Measurements from ENCODE around the gene ZNF710.

The ZNF710 gene

GRCh38 chr15:90049666-90050604, 48.8 kb downstream of the ZNF710 start:
- H3K4me3 ChIP-seq (ENCODE audit: low read depth, low read length) = no peak overlapping the region
- TF ChIP-seq CTCF (IDR thresholded peaks at IDR 0.05; ENCODE audit: insufficient read depth, low read depth, low read length, missing control alignments) = no peak
- no peak for DNase-seq (ENCODE audit: low read depth)

GRCh38 chr15:90051874-90052273, 50.8 kb downstream of the ZNF710 start:
- no peak overlapping the region for H3K4me3 ChIP-seq (ENCODE audit: low read depth, low read length)
- DNase-seq (ENCODE audit: low read depth) = no peak
- TF ChIP-seq CTCF (IDR thresholded peaks at IDR 0.05; ENCODE audit: insufficient read depth, low read depth, low read length, missing control alignments) = no peak

GRCh38 chr15:90053685-90054466, 52.8 kb downstream of the ZNF710 start:
- no peak for TF ChIP-seq CTCF (IDR thresholded peaks at IDR 0.05; ENCODE audit: insufficient read depth, low read depth, low read length, missing control alignments)
- DNase-seq (ENCODE audit: low read depth) = no peak

GRCh38 chr15:90054618-90055097, 53.5 kb downstream of the ZNF710 start:
- DNase-seq (ENCODE audit: low read depth) = no peak
- no peak overlapping the region for H3K4me3 ChIP-seq (ENCODE audit: low read depth, low read length)

More at GRCh38 chr15:90053685-90054466, 52.8 kb downstream of the ZNF710 start:
- no peak overlapping the region for H3K4me3 ChIP-seq (ENCODE audit: low read depth, low read length)

GRCh38 chr15:90055182-90055581, 54.1 kb downstream of the ZNF710 start:
- H3K4me3 ChIP-seq (ENCODE audit: low read depth, low read length) = no peak overlapping the region
- TF ChIP-seq CTCF (IDR thresholded peaks at IDR 0.05; ENCODE audit: insufficient read depth, low read depth, low read length, missing control alignments) = no peak
- no peak for DNase-seq (ENCODE audit: low read depth)

More at GRCh38 chr15:90054618-90055097, 53.5 kb downstream of the ZNF710 start:
- TF ChIP-seq CTCF (IDR thresholded peaks at IDR 0.05; ENCODE audit: insufficient read depth, low read depth, low read length, missing control alignments) = no peak

- TF ChIP-seq CTCF (IDR thresholded peaks at IDR 0.05; ENCODE audit: insufficient read depth, low read depth, low read length, missing control alignments) = no peak
- no peak overlapping the region for H3K4me3 ChIP-seq (ENCODE audit: low read depth, low read length)
- no peak for DNase-seq (ENCODE audit: low read depth)
These were observed 55.4 kb downstream of the ZNF710 start for GRCh38 chr15:90056529-90056928.
